GM19452 (cell line): ENCODE data around the gene COX5A.
"Not testable (repeated sequence)": the region's sequence is repeated elsewhere in the genome, so short reads cannot be mapped to it uniquely, and the experiment has no call there.

Experiments used
- ATAC-seq: cut with Tn5 transposase; IDR thresholded peaks from one replicate; pipeline ENCODE4 v1.9.1; 2021; ENCODE audit not compliant: unreplicated experiment

COX5A gene

GRCh38 chr15:74955796-74956647 is 18.1 kb upstream of the COX5A start:
- ATAC-seq = peak; percentile 48

GRCh38 chr15:74955017-74955416 is 17.1 kb upstream of the COX5A start:
- ATAC-seq = no peak

GRCh38 chr15:74954515-74954914 is 16.6 kb upstream of the COX5A start:
- ATAC-seq = no peak

GRCh38 chr15:74951006-74951405 is 13.1 kb upstream of the COX5A start:
- no peak for ATAC-seq

- ATAC-seq = no peak
These were observed 12.4 kb upstream of the COX5A start for GRCh38 chr15:74950078-74950908.

- ATAC-seq = no peak
These were observed 642 bp downstream of the COX5A start for GRCh38 chr15:74937272-74937589.

GRCh38 chr15:74935193-74935592 is 2.7 kb downstream of the COX5A start:
- not testable (repeated sequence) for ATAC-seq

GRCh38 chr15:74933573-74933972 is 4.3 kb downstream of the COX5A start:
- ATAC-seq = no peak

GRCh38 chr15:74928771-74929198 is 9.1 kb downstream of the COX5A start:
- ATAC-seq = no peak

- ATAC-seq = no peak
These were observed 13.3 kb downstream of the COX5A start for GRCh38 chr15:74924525-74924924.

GRCh38 chr15:74920456-74920855 is 17.4 kb downstream of the COX5A start:
- no peak for ATAC-seq

GRCh38 chr15:74917676-74918075 is 20.2 kb downstream of the COX5A start:
- ATAC-seq = no peak

GRCh38 chr15:74913799-74914198 is 24.1 kb downstream of the COX5A start:
- not testable (repeated sequence) for ATAC-seq

- ATAC-seq = no peak
These were observed 24.8 kb downstream of the COX5A start for GRCh38 chr15:74913041-74913440.

GRCh38 chr15:74908635-74909034 is 29.2 kb downstream of the COX5A start:
- ATAC-seq = no peak

GRCh38 chr15:74907163-74907870 is 30.6 kb downstream of the COX5A start:
- peak; percentile 7 for ATAC-seq

- ATAC-seq = peak; percentile 68
These were observed 31.3 kb downstream of the COX5A start, which contains the start of gene FAM219B for GRCh38 chr15:74906450-74907162. Gene FAM219B, minus strand, starts transcription at chr15:74906851. Its CDS starts 51 bp downstream, at chr15:74906800.

GRCh38 chr15:74906067-74906449 is 31.8 kb downstream of the COX5A start:
- peak; percentile 28 for ATAC-seq

- ATAC-seq = no peak
These were observed 33.6 kb downstream of the COX5A start for GRCh38 chr15:74904190-74904805.

GRCh38 chr15:74903676-74904075 is 34.2 kb downstream of the COX5A start:
- no peak for ATAC-seq
